ENCODE measurements around the gene ARRDC5.
A peak's percentile ranks its signal among the peaks of the same experiment; 100 is the strongest.

DNA sequence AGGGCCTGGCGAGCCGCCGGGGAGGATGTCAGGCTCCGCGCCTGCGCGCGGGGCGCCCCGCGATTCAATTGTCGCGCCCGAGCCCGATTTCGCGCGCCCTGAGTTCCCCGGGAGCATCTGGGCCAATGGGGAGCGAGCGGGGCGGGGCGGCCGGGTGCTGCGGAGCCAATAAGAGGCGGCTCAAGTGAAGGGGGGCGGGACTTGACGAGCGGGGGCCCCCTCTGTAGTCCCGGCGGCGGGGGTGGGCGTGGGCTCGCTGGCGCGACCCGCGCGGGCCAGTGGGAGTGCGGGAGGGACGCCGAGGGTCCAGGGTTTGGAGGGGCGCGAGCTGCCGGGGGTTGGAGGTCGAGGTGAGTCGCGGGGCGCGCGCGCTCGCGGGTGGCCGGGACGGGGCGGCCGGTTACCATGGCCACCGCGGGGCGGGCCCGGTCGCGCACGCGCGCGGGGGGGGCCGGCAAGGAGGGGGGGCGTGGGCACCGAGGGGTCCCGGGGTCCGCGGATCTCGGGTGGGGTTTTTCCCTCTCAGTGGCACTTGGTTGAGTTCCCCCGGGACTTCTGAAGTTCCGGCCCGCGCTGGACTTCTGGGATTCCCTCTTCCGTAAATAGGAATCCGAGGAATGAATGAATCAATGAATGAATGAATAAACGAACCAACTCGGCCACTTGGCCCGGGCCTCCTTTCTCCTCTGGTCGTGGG is 7.3 kb upstream of the ARRDC5 start:
- TF ChIP-seq TAF1 (IDR thresholded peaks at IDR 0.05; ENCODE audit: borderline replicate concordance, insufficient read depth, low read length) (no peak), POLR2AphosphoS5 (IDR thresholded peaks at IDR 0.05; ENCODE audit: low read depth, low read length) (peak; percentile 15; the same call in 1 of the 2 replicates)

Data from PFSK-1 (cell line).